ENCODE results near the gene P2RX5.

GRCh38 chr17:3745071-3745470, 49.1 kb upstream of the P2RX5 start:
- TF ChIP-seq CTCF (conservative IDR thresholded peaks at IDR 0.05 in 1 of 2, IDR thresholded peaks at IDR 0.05 in 1 of 2; ENCODE audit: low read depth in 1 of 2, low read length in 2 of 2) (no peak), EZH2 (IDR thresholded peaks at IDR 0.05; ENCODE audit: low read length, missing control alignments) (no peak)
